ELF-1 (cell line): ENCODE measurements around the gene CFAP97D2.
"Not testable (repeated sequence)": the region's sequence is repeated elsewhere in the genome, so short reads cannot be mapped to it uniquely, and the experiment has no call there.

Experiments
- DNase-seq: peaks from one replicate; pipeline ENCODE4 v3.0.0-alpha.2; 2016; ENCODE audit warnings: low read depth, low spot score

CFAP97D2 gene

DNA sequence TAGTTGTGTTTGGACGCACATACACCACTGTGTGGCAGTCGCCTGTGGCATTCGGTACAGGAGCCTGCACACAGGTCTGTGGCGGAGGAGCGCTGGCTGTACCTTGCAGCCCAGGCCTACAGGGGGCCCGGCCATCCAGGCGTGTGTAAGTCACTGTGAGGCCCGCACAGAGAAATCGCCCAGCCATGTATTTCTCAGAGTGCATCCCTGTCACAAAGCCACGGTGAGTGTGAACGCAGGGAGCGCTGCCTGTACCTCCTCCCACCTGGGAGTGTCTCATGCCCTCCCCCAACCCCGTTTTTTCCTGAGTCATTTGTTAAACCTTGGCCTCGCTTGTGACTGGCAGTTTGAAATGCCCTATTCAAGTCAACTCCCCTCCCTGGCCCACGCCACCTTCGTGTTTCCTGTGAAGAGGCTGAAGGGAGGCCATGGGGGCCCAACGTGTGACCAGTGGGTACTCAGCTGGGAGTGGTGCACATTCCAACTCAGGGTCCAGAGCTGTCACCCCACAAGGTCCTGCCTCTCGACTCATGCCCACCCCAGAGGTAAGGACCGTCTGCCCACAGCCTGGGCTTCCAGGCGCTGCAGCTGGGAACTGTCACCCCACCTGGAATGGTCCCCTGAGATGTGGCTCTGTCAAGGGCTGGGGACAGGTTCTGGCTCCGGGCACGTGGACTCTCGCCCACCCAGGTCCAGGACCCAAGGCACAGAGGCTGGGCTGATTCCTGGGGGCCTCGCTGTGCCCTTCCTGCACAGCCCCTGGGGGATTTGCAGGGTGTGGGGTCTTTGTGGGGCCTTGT lies 35.1 kb upstream of the CFAP97D2 start:
- peak; percentile 76 for DNase-seq

DNA sequence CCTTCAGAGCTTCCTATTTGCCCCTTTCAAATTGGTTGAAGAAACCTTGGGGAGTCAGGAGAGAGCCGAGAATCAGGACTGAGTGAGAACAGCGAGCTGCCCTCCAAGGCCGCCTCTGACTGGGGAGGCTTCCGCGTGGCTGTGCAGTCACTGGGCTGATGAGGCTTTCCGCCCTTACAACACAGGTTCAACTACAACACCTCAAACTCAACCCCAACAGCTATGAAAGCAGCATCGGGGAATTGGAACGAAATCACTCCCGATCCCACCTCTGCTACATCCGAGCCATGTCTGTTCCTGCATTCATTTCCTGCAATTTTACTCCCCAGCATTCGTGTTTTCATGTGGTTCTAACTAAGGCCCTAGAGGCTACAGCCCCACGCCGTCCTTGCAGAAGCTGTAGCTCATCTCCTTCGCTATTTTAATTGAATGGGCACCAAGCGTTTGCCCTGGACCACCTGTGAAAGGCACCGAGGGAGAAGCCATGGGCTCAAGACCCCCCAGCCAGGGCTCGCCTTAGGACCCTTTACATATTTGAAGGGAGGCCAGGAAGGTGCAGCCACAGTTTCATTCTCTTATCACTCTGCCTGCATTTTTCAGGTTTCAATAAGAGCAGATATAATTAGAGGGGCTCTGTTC lies 34.3 kb upstream of the CFAP97D2 start:
- no peak for DNase-seq

DNA sequence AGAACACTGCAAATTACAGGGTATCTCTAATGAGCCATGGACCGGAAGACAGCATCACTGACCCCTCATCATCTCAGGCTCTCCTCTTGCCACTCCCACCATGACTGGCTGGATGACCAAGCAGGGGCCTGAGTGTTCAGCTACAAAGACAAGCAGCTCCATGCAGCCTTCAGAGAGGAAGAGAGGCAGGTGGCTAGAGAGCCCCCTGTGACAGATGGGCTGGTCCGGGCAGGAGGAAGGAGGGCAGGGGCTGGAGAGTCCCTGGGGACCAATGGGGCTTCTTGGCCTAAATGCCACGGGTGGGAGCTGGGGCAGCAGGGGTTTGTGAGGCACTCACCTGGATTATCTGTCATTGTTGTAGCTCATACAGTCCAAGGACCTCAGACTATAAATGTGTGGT lies 33.8 kb upstream of the CFAP97D2 start:
- DNase-seq: no peak

DNA sequence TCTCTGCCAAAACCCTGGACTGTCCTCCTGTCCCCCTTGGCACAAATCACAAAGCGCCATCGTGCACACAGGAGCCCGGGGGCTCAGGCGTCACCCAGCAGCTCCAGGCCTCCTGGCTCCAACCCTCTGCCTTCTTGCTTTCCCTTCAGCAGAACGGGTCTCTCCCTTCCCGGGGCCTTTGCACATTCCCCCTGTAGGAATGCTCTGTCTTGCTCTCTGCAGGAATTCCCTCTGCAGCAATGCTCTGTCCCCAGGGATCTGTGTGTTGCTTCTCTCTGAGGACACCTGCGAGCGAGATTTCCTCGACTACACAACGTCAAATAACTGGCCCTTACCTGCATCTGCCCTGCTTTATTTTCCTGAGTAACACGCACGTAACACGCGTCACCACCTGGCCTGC lies 33.3 kb upstream of the CFAP97D2 start:
- no peak for DNase-seq

DNA sequence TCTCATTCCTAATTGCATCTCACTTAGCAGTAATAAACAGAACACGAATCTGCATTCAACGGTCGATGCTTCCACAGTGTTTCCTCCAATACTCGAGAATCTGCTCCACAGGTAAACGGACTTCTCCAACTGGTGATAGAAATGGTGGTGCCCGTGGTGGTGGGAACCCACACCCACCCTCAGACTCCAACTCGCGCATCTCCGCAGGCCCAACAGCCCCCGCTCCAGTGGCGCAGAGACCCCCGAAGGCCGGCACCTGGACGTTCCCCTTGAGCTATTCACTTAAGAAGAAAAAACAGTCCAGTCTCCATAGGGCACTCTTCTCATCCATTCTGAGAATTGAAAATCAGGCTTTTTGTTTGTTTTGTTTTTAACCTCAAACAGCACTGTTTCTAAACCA lies 32.9 kb upstream of the CFAP97D2 start:
- DNase-seq: no peak

DNA sequence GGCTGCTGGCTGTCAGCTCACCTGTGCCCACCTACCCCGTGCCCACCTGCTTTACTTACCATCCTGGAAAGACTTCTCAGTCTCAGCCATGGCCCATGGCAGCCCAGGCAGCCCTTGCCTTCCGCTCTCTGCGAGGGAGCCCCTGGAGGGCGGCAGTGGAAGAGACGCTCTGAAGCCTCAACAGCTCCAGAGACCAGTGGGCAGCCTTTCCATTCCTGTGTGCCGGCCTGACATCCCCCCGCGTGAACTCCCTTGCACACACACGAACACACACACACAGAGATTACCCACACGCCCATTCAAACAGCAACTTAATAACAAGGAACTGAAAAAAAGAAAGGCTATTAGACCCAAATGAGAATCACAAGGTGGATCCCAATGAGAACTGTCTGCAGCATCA lies 32.4 kb upstream of the CFAP97D2 start:
- DNase-seq: no peak

DNA sequence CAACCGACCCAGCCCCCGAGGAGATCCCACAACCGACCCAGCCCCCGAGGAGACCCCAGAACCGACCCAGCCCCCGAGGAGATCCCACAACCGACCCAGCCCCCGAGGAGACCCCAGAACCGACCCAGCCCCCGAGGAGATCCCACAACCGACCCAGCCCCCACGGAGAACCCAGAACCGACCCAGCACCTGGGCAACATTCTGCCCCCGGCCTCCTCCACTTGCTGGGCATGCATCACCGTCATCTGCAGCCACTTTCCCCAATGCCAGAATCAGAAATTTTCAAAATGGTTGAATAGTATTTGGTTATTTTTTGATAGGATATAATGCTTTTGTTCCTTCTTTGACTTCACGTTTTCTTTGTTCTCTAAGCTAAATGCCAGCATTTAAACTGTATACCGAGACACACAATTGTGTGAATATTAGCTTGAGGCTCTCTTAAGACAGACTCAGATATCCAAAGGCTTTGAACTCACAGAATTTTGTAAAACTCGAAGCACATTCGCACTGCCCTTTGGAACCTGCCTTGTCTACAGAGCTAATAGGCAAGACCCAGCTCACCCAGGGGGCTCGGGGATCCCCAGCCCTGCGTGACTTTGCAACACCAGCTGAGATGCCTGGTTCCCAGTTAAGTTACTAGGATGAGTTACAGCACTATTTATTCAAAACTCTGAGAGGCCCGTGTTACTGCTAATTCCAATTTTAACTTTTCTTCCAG lies 31.1 kb upstream of the CFAP97D2 start:
- no peak for DNase-seq

DNA sequence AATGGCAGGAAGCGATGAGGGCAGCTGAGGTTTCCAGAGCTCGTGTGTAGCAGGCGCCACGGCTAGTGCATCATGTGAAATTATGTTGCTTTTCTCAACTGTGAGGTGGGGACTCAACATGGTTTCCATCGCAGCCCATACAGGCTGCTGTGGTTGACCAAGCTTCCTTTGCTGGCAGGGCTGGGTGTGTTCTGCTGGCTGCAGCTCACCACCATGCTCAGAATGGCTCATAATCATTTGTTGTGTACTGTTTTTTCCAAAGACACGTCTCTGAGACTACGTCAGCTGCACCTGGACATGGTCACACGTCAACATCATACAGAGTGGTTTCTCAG lies 30.6 kb upstream of the CFAP97D2 start:
- DNase-seq: no peak

DNA sequence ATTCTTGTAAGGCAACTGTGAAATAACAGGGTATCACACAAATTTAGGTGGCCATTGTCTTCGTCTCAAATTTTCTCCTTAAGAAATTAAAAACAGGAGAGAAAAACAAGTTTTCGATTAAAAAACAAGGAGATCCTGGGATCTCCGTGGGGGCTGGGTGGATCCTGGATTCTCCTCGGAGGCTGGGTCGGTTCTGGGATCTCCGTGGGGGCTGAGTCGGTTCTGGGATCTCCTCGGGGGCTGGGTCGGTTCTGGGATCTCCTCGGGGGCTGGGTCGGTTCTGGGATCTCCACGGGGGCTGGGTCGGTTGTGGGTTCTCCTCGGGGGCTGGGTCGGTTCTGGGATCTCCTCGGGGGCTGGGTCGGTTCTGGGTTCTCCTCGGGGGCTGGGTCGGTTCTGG lies 30.2 kb upstream of the CFAP97D2 start:
- DNase-seq: not testable (repeated sequence)

DNA sequence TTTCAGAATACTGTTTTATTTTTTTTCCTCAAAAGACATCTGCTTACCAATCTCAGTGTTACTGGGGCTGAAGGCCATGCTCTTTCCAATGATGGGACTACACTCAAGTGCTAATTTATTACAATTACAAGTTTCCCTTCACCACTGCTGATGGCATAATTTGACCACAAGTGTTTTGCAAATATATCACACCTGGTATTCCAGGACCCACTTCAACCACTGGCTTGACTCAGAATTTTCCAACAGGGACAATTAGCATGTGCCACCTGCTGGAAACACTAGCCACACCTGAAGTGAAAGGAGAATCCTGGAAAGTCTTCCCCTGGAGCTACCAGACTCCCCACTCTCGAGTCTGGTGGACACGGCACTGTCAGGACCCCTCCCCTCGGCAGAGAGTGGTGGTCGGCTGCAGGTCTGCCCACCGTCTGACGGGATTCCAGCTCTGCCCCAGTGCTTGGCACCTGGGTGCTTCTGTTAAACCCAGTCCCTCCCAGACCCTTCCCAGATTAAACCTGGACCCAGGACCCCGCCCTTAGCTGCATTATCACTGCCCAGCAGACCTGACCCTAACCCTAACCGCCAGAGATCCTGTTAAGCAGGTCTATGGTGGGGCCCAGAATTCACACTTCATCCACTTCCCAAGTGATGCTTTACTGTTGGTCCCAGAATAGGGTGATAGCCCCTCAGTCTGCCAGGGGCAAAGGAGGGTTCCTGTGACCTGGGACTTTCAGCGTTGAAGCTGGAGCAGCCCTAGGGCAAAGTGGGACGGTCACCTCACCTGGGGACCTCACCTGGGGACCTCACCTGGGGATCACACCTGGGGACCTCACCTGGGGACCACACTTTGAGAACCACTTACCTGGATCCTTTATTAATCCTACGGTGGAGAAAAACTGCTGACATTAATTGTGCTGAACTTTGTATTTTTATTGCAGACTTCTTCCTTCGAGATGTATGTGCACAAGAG lies 29.0 kb upstream of the CFAP97D2 start:
- no peak for DNase-seq

DNA sequence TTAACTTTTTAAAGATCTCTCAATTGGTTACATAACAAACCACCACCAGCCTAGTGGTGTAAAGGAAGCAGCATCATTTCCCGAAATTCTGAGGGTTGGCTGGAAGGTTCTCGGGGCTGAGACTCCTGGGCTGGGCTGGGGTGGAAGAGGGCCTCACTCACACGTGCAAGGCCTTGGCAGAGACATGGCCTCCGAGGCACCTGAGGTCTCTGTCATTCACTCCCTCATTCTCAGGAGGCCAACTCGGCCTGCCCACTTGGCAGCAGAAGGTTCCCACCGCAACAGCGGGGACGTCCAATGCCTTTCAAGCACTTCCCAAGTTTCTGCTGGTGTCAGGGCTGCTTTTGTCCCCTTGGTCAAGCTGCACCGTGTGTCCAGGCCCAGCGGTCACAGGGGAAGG lies 28.0 kb upstream of the CFAP97D2 start:
- no peak for DNase-seq

DNA sequence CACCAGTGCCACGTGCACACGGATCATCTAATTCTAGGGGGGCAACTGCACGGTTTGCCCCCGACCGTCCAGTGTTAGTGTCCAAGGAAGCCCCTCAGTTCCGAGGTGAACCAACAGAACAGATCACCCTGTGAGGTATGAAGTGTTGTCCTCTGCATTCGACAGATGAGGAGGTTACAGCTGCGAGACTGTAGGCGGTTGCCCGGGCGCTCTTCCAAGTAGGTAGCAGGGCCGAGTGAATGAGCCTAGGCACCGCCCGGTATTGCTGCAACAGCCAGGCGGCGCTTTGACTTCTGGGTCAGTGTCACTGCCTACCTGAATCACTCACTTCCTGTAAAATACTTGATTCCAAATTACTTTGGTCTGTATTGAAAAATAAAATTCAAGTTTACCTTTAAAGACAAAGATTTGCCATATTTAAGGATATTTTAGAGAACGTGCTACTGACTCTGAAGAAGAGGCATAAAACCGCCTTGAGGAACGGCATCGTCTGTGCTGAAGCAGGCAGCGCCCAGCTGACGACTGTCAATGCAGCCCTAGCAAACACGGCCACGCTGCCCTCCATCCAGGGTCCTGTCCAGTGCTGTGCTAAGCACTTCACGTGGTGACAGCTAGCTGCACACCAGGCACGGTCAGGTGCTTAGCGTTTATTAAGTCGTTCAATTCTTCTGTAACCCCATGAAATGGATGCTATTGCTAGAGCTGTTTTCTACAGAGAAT lies 27.3 kb upstream of the CFAP97D2 start:
- no peak for DNase-seq

DNA sequence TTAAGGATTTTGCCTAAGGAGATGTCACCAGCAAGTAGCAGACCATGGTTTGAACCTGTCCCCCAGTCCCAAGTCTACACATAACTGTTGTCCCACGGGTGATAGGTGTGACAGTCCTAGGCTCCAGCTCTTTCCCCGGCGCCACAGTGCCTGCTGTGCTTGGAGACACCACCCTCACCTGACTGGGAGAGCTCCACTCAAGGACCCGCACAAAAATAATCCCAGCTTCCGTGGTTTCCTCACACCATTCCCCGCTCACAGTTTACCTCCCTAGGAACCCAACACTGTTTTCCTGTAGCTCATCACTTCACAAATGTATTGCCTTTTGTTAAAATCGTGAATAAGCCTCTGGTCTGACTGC lies 26.8 kb upstream of the CFAP97D2 start:
- no peak for DNase-seq

DNA sequence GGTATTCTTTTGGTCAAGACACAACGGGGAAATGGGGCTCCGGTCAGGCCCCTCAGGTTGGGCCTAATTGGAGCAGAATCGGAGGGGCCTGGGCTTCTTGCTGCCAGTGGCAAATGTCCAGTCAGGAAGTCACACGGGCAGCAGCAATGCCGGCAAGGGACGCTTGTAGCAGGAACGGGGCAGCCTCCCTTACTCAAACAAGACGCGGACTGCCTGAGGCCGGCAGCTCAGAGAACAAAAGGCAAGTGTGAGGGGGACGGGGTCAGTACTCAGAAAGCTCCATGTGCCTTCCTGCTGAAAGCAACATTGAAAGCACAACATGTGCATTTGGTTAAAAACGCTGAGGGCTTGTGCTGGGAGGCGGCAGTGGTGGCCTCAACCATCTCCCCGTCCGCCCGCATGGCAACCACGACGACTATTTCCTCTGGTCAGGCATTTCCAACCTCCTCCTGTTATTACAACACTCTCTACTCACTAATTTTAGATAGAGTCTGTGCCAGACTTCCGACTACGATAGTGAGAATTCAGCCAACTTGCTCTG lies 26.2 kb upstream of the CFAP97D2 start:
- peak; percentile 66 for DNase-seq

DNA sequence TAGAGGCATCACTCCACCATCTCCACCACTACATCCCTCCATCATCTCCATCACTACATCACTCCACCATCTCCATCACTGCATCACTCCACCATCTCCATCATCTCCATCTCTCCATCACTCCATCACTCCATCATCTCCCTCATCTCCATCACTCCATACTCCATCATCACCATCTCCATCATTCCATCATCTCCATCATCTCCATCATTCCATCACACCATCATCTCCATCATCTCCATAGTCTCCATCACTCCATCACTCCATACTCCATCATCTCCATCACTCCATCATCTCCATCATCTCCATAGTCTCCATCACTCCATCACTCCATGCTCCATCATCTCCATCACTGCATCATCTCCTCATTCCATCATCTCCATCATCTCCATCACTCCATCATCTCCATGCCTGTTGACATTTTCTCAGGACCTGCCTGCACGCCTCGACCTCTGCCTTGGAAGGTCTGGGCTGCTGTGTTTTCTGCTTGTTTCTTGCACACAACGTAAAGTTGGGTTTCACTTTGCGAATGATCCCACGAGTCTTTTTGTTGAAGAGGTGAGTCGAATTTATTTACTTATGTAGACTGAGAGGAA lies 25.5 kb upstream of the CFAP97D2 start:
- DNase-seq: no peak

DNA sequence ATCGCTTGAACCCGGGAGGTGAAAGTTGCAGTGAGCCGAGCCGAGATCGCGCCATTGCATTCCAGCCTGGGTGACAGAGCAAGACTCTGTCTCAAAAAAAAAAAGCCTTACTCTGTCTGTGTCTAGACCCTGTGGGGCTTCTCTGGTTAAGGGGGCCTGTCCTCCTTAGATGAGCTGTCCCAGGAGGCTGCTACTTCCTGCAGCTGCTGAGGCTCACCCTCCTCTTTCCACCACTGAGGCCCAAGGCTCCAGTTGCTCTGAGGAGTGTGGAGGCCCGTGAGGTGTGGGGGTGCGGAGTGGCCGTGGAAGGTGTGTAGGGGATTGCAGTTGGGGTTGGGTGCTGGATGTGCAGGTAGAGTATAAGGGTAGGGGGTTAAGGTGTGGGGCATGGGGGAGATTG lies 24.6 kb upstream of the CFAP97D2 start:
- no peak for DNase-seq

DNA sequence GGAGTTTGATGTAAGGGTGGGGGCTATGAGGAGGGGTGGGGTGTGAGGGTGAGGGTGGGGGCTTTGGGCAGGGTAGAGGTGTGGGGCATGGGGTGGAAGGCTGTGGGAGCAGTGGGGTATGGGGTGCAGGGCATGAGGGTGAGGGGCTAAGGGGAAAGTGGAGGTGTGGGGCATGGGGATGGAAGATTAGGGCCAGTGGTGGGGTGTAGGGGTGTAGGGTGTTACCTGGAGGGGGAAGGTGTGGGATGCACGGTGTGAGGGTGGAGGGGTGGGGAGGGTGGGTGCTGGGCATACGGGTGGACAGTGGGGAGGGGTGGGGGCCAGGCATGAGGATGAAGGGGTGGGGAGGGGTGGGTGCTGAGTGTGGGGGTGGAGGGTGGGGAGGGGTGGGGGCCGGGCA lies 23.7 kb upstream of the CFAP97D2 start:
- DNase-seq: no peak

DNA sequence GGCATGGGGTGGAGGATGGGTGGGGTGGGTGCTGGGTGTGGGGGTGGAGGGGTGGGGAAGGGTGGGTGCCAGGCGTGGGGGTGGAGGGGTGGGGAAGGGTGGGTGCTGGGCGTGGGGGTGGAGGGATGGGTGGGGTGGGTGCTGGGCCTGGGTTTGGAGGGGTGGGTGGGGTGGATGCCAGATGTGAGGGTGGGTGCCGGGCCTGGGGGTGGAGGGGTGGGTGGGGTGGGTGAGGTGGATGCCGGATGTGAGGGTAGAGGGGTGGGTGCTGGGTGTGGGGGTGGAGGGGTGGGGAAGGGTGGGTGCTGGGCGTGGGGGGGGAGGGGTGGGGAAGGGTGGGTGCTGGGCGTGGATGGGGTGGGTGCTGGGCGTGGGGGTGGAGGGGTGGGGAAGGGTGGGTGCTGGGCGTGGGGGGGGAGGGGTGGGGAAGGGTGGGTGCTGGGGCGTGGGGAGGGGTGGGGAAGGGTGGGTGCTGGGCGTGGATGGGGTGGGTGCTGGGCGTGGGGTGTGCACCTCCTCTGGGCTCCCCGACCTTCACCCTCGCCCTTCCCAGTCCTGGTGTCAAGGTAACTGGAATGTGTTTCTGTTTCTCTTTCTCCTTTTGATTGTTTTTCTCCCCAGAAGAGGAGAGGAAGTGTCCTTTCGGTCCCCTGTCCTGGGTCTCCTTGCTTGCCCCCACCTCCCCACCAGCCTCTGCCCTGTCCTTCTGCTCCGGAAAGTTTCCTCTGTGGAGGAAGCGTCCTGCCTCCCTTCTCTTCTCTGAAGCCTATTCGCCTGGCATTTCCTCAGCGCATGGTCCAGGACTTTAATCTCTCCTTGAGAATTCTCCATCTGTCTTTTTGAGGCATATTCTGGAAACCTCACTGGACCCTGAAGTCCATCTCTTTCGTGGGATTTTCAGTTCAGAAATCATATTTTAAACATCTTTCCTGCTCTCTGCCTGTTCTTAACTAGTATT lies 22.9 kb upstream of the CFAP97D2 start:
- DNase-seq: no peak

DNA sequence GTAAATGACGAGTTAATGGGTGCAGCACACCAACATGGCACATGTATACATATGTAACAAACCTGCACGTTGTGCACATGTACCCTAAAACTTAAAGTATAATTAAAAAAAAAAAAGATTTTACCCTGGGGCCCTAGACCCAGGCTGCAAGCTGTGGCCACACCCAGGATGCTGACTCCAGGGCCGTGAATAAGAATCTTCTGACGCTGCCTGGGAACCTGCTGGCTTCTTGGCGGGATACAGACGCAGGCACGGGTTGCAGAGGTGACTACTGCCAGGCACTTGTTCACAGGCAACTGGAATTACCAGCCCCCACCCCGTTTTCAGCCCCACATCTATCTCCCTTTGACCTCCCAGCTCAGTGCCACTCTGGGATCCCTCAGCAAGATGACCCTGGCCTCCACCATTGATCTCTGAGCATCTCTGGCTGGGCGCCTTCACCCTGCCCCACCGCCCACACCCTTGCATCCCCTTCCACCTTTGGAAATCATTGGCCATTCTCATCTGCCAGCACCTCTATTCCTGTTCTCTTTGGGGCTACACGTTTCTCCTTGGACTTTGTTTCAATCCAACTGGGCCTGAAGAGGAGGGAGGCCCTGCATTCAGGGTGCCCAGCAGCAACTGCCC lies 21.1 kb upstream of the CFAP97D2 start:
- no peak for DNase-seq
